Colonic mucosa (tissue), 4 donors: ENCODE results near the gene KLF1. TPM values are rescaled to one million over a fixed set of nuclear protein-coding genes. Genes with fewer than 3 reads are reported as not detected.

ENCODE experiments used
- DNase-seq: peaks from one replicate; pipeline ENCODE4 v3.0.0-alpha.2; 2020
- H3K27ac ChIP-seq: fragments of 200-600 bp; one replicate; pipeline ENCODE4 v1.8.0; 2021
- H3K27me3 ChIP-seq: fragments of 200-600 bp; one replicate; pipeline ENCODE4 v1.8.0; 2021
- H3K36me3 ChIP-seq: fragments of 200-600 bp; one replicate; pipeline ENCODE4 v1.8.0; 2021
- H3K4me1 ChIP-seq: fragments of 200-600 bp; one replicate; pipeline ENCODE4 v1.8.0; 2021; ENCODE audit warnings: mild to moderate bottlenecking
- H3K4me3 ChIP-seq: fragments of 200-600 bp; one replicate; pipeline ENCODE4 v1.8.0; 2021
- H3K9ac ChIP-seq, 2 donors: one replicate each; pipeline ENCODE4 v1.7.0; 2013; ENCODE audit warnings: control low read depth in 2 of 2, low read depth in 2 of 2, low read length in 2 of 2
- H3K9me3 ChIP-seq: fragments of 200-600 bp; one replicate; pipeline ENCODE4 v1.8.0; 2021
- intact Hi-C: fragments of 100-400 bp; cut with DNase I; formaldehyde crosslinking; loops from one replicate; pipeline ENCODE4 v1.14.1; 2022
- total RNA-seq, 2 donors: library from RNA; stranded (reverse); fragmentation: NEBNext Ultra II Directional in 1 of 2; extraction: Animal tissue kit (Norgen Biotek cat#: 25700) in 1 of 2; gene quantifications; one replicate each; pipeline ENCODE4 v1.2.1, GENCODE V29; 2021
- TF ChIP-seq, protein P1 (sequence below): fragments of 200-600 bp; IDR thresholded peaks from one replicate; pipeline ENCODE4 v1.8.0; 2022; ENCODE audit warnings: antibody characterized with exemption, mild to moderate bottlenecking
- donor health status: healthy.
- donor health status: DM: no; HTN: no; CAD: no.
- donor health status: DM: no; HTN: no; CAD: no.

The KLF1 gene
- total RNA-seq, 2 donors from 2014 or later, result 0.25 TPM; not detected in 1

GRCh38 chr19:12843999-12844732 lies 42.8 kb downstream of the KLF1 start:
- TF ChIP-seq, protein P1, sequence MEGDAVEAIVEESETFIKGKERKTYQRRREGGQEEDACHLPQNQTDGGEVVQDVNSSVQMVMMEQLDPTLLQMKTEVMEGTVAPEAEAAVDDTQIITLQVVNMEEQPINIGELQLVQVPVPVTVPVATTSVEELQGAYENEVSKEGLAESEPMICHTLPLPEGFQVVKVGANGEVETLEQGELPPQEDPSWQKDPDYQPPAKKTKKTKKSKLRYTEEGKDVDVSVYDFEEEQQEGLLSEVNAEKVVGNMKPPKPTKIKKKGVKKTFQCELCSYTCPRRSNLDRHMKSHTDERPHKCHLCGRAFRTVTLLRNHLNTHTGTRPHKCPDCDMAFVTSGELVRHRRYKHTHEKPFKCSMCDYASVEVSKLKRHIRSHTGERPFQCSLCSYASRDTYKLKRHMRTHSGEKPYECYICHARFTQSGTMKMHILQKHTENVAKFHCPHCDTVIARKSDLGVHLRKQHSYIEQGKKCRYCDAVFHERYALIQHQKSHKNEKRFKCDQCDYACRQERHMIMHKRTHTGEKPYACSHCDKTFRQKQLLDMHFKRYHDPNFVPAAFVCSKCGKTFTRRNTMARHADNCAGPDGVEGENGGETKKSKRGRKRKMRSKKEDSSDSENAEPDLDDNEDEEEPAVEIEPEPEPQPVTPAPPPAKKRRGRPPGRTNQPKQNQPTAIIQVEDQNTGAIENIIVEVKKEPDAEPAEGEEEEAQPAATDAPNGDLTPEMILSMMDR, result no peak
- Histone ChIP-seq H3K36me3 (no peaks in the 10 kb centered on the region), H3K4me3 (no peak overlapping the region), H3K4me1 (no peaks in the 10 kb centered on the region), H3K9me3 (no peaks in the 10 kb centered on the region), H3K27ac (no peak overlapping the region), H3K9ac (no peak overlapping the region), H3K27me3 (peaks cover 7% of the 10 kb centered on the region)
- intact Hi-C loops, result no loop called here
- DNase-seq, result no peak

DNA sequence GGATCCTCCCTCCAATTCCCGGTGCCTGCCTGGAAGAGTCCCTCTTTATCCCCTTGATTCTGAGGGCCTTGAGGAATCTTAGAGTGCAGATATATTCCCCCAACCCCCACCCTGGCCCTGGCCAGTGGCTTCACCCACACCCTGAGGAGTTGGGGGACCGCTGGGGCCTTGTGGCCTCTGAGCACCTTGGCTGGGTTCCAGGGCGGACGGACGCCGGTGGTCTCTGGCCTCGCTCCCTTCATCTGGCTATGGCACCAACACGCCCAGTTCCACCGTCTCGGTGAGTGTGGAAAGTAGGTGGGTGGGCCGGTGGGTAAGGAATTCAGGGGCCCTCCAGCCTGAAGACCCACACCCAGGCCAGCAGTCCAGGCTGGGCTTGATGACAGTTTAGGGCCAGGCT lies 43.7 kb downstream of the KLF1 start:
- intact Hi-C loops, result no loop called here
- Histone ChIP-seq H3K4me1 (no peaks in the 10 kb centered on the region), H3K9ac (no peak overlapping the region), H3K9me3 (no peaks in the 10 kb centered on the region), H3K27me3 (peaks cover 15% of the 10 kb centered on the region), H3K4me3 (no peak overlapping the region), H3K36me3 (no peaks in the 10 kb centered on the region), H3K27ac (no peak overlapping the region)
- TF ChIP-seq, protein P1, result no peak
- no peak for DNase-seq

GRCh38 chr19:12842511-12842910 lies 44.5 kb downstream of the KLF1 start:
- Histone ChIP-seq H3K9me3 (no peaks in the 10 kb centered on the region), H3K9ac (no peak overlapping the region), H3K36me3 (no peaks in the 10 kb centered on the region), H3K27ac (no peak overlapping the region), H3K4me3 (no peak overlapping the region), H3K4me1 (no peaks in the 10 kb centered on the region), H3K27me3 (peaks cover 22% of the 10 kb centered on the region)
- intact Hi-C loops, result no loop called here
- DNase-seq, result no peak
- TF ChIP-seq, protein P1, result no peak

GRCh38 chr19:12841094-12841493 lies 45.9 kb downstream of the KLF1 start:
- Histone ChIP-seq H3K27me3 (peaks cover 36% of the 10 kb centered on the region), H3K9me3 (no peaks in the 10 kb centered on the region), H3K9ac (no peak overlapping the region), H3K36me3 (no peaks in the 10 kb centered on the region), H3K4me1 (no peaks in the 10 kb centered on the region), H3K4me3 (peak overlapping the region; percentile 13), H3K27ac (no peak overlapping the region)
- intact Hi-C loops, result no loop called here
- no peak for DNase-seq
- TF ChIP-seq, protein P1, result no peak

GRCh38 chr19:12840091-12841079 lies 46.6 kb downstream of the KLF1 start:
- H3K27me3 ChIP-seq, result peaks cover 43% of the 10 kb centered on the region
- no peaks in the 10 kb centered on the region for H3K9me3 ChIP-seq
- H3K36me3 ChIP-seq, result no peaks in the 10 kb centered on the region
- H3K4me3 ChIP-seq, result peak overlapping the region; percentile 13
- H3K9ac ChIP-seq, result no peak overlapping the region
- no peaks in the 10 kb centered on the region for H3K4me1 ChIP-seq
- TF ChIP-seq, protein P1, result no peak
- intact Hi-C loops, result no loop called here
- peak; percentile 91 for DNase-seq
- no peak overlapping the region for H3K27ac ChIP-seq
